H1 (cell line): ENCODE measurements around the gene BBLN. TPM values are rescaled to one million over a fixed set of nuclear protein-coding genes. Genes with fewer than 3 reads are reported as not detected.

ENCODE experiments used
- CTCF ChIA-PET: fragments of 300-600 bp; sonication (Branson Sonifier 250); formaldehyde crosslinking; loops from one replicate; lab custom pipeline; 2021; ENCODE audit not compliant: partially characterized antibody; lab: Charles Lee
- POLR2A ChIA-PET: fragments of 300-600 bp; sonication (Branson Sonifier 250); formaldehyde crosslinking; loops from one replicate; lab custom pipeline; 2021; ENCODE audit warnings: inconsistent platforms; ENCODE audit not compliant: partially characterized antibody; lab: Charles Lee
- DNase-seq, 2 experiments: peaks; one replicate each; pipeline versions ENCODE4 v3.0.0 to v3.0.0-alpha.2; 2010 to 2022; ENCODE audit warnings: low spot score in 2 of 2, low read depth in 1 of 2, mixed read lengths in 1 of 2
- FAIRE-seq: peaks from 2 replicates; lab custom pipeline; 2011; peaks lifted over from hg19 to GRCh38; lab: Jason Lieb, UNC
- H2AFZ ChIP-seq: 2 replicates; pipeline ENCODE4 v1.8.1; 2012; ENCODE audit warnings: low read length, inconsistent platforms
- H2AK5ac ChIP-seq: 2 replicates; pipeline ENCODE4 v1.6.1; 2013; ENCODE audit warnings: low read depth, low read length
- H2BK120ac ChIP-seq: replicated peaks from 2 replicates; pipeline ENCODE3; 2013; ENCODE audit warnings: low read depth, low read length, inconsistent platforms
- H2BK12ac ChIP-seq: 2 replicates; pipeline ENCODE4 v1.6.1; 2013; ENCODE audit warnings: low read depth, low read length
- H2BK15ac ChIP-seq: 2 replicates; pipeline ENCODE4 v1.6.1; 2013; ENCODE audit warnings: low read length
- H2BK20ac ChIP-seq: 2 replicates; pipeline ENCODE4 v1.6.1; 2013; ENCODE audit warnings: low read length
- H2BK5ac ChIP-seq: 2 replicates; pipeline ENCODE4 v1.6.1; 2013; ENCODE audit warnings: low read depth, low read length
- H3K14ac ChIP-seq: 2 replicates; pipeline ENCODE4 v1.6.1; 2013; ENCODE audit warnings: inconsistent platforms; ENCODE audit not compliant: insufficient read length
- H3K18ac ChIP-seq: 2 replicates; pipeline ENCODE4 v1.6.1; 2013; ENCODE audit warnings: low read length; ENCODE audit errors: extremely low read depth
- H3K23ac ChIP-seq: 2 replicates; pipeline ENCODE4 v1.6.1; 2013; ENCODE audit warnings: inconsistent platforms; ENCODE audit not compliant: insufficient read length
- H3K23me2 ChIP-seq: 2 replicates; pipeline ENCODE4 v1.6.1; 2013; ENCODE audit warnings: low read depth, low read length
- H3K27ac ChIP-seq: 2 replicates; pipeline ENCODE4 v1.6.1; 2011; ENCODE audit warnings: low read depth, low read length, inconsistent platforms
- H3K27me3 ChIP-seq, 4 experiments: replicated peaks in 1 of 4; 1 replicate in 1 of 4; 2 replicates in 3 of 4; pipeline versions ENCODE4 v1.6.1 to v1.8.1; 2011 to 2013; ENCODE audit warnings: low read length in 3 of 4, mild to moderate bottlenecking in 3 of 4, inconsistent platforms in 2 of 4, mixed read lengths in 2 of 4, moderate library complexity in 1 of 4; ENCODE audit not compliant: control insufficient read depth in 3 of 4, insufficient read depth in 3 of 4; ENCODE audit errors: extremely low read depth in 1 of 4
- H3K36me3 ChIP-seq, 4 experiments: 2 replicates each; pipeline versions ENCODE4 v1.6.1 to v1.8.1; 2011 to 2013; ENCODE audit warnings: mild to moderate bottlenecking in 4 of 4, low read length in 3 of 4, moderate library complexity in 2 of 4, control low read depth in 1 of 4, inconsistent platforms in 1 of 4; ENCODE audit not compliant: insufficient read depth in 4 of 4, control insufficient read depth in 2 of 4
- H3K4ac ChIP-seq: replicated peaks from 2 replicates; pipeline ENCODE3; 2013; ENCODE audit warnings: low read length, low read depth, mixed read lengths, inconsistent platforms; ENCODE audit not compliant: insufficient read length
- H3K4me1 ChIP-seq, 4 experiments: replicated peaks in 1 of 4; 1 replicate in 1 of 4; 2 replicates in 3 of 4; pipeline versions ENCODE4 v1.6.1 to v1.8.1; 2011 to 2013; ENCODE audit warnings: low read length in 3 of 4, inconsistent platforms in 2 of 4, mixed read lengths in 1 of 4; ENCODE audit not compliant: insufficient read depth in 4 of 4, control insufficient read depth in 3 of 4
- H3K4me2 ChIP-seq, 2 experiments: 2 replicates each; pipeline versions ENCODE4 v1.6.1 to v1.8.1; 2011 to 2013; ENCODE audit warnings: low read depth in 2 of 2, low read length in 2 of 2, control low read depth in 1 of 2, inconsistent platforms in 1 of 2, mild to moderate bottlenecking in 1 of 2; ENCODE audit not compliant: insufficient read depth in 1 of 2
- H3K4me3 ChIP-seq, 4 experiments: fragments of 200-600, 300-600 bp in 1 of 4; sonication (generic), shearing (Covaris generic), sonication (Bioruptor Twin) in 1 of 4; 2 replicates each; pipeline versions ENCODE4 v1.5.1 to v1.8.1; 2011 to 2016; ENCODE audit warnings: low read length in 4 of 4, low read depth in 3 of 4, control low read depth in 2 of 4, inconsistent platforms in 2 of 4, mild to moderate bottlenecking in 2 of 4, mixed read lengths in 1 of 4, moderate library complexity in 1 of 4; ENCODE audit not compliant: insufficient read depth in 2 of 4; ENCODE audit errors: extremely low read depth in 1 of 4
- H3K56ac ChIP-seq: replicated peaks from 2 replicates; pipeline ENCODE3; 2013; ENCODE audit warnings: low read depth, mild to moderate bottlenecking, mixed read lengths, low read length, inconsistent platforms; ENCODE audit not compliant: insufficient read length
- H3K79me1 ChIP-seq: 2 replicates; pipeline ENCODE4 v1.6.1; 2013; ENCODE audit warnings: low read depth, low read length, control low read depth
- H3K79me2 ChIP-seq, 2 experiments: 2 replicates each; pipeline versions ENCODE4 v1.6.1 to v1.8.1; 2012 to 2013; ENCODE audit warnings: low read length in 2 of 2, mild to moderate bottlenecking in 2 of 2, inconsistent platforms in 1 of 2; ENCODE audit not compliant: insufficient read depth in 2 of 2, control insufficient read depth in 1 of 2
- H3K9ac ChIP-seq, 4 experiments: replicated peaks in 1 of 4; 1 replicate in 1 of 4; 2 replicates in 3 of 4; pipeline versions ENCODE4 v1.6.1 to v1.8.1; 2011 to 2013; ENCODE audit warnings: low read depth in 3 of 4, low read length in 3 of 4, control low read depth in 2 of 4, mild to moderate bottlenecking in 2 of 4, moderate library complexity in 2 of 4, inconsistent platforms in 1 of 4; ENCODE audit errors: extremely low read depth in 1 of 4
- H3K9me3 ChIP-seq, 2 experiments: 2 replicates each; pipeline versions ENCODE4 v1.6.1 to v1.8.1; 2012 to 2013; ENCODE audit warnings: mild to moderate bottlenecking in 2 of 2, moderate library complexity in 2 of 2, control low read depth in 1 of 2, inconsistent platforms in 1 of 2, low read depth in 1 of 2, low read length in 1 of 2, mixed read lengths in 1 of 2; ENCODE audit not compliant: insufficient read depth in 2 of 2
- H4K20me1 ChIP-seq, 2 experiments: replicated peaks in 1 of 2; 2 replicates each; pipeline versions ENCODE3 to v1.8.1; 2011 to 2013; ENCODE audit warnings: inconsistent platforms in 2 of 2, low read length in 2 of 2, mild to moderate bottlenecking in 1 of 2; ENCODE audit not compliant: insufficient read depth in 2 of 2, control insufficient read depth in 1 of 2
- H4K5ac ChIP-seq: 2 replicates; pipeline ENCODE4 v1.6.1; 2013; ENCODE audit warnings: low read length, low read depth, mixed read lengths, inconsistent platforms; ENCODE audit not compliant: insufficient read length
- H4K8ac ChIP-seq: 2 replicates; pipeline ENCODE4 v1.8.0; 2013; ENCODE audit warnings: mild to moderate bottlenecking, moderate library complexity, low read length, inconsistent platforms; ENCODE audit not compliant: insufficient read depth; ENCODE audit errors: extremely low read depth
- H4K91ac ChIP-seq: replicated peaks from 2 replicates; pipeline ENCODE3; 2013; ENCODE audit warnings: low read length, mixed read lengths, inconsistent platforms; ENCODE audit not compliant: insufficient read length
- ATF2 ChIP-seq: IDR thresholded peaks from 2 replicates; pipeline ENCODE4 v1.6.1; 2012; ENCODE audit warnings: low read length, inconsistent platforms
- BCL11A ChIP-seq, 2 experiments: IDR thresholded peaks; one replicate each; pipeline ENCODE4 v1.6.1; 2011; ENCODE audit warnings: low read depth in 2 of 2, low read length in 2 of 2, mild to moderate bottlenecking in 2 of 2
- KDM4A ChIP-seq: IDR thresholded peaks from one replicate; pipeline ENCODE4 v1.7.1; 2012; ENCODE audit warnings: low read depth, mild to moderate bottlenecking, moderate library complexity, low read length, inconsistent platforms; ENCODE audit not compliant: severe bottlenecking
- NRF1 ChIP-seq: IDR thresholded peaks from 2 replicates; pipeline ENCODE4 v1.6.1; 2011; ENCODE audit warnings: mild to moderate bottlenecking, low read depth, low read length, improper control_type of control experiment
- RFX5 ChIP-seq: IDR thresholded peaks from 2 replicates; pipeline ENCODE4 v1.6.1; 2011; ENCODE audit warnings: low read depth, low read length, improper control_type of control experiment, borderline replicate concordance
- SAP30 ChIP-seq: fragments of 300-600 bp; sonication (generic); IDR thresholded peaks from 2 replicates; pipeline ENCODE4 v1.7.1; 2012; ENCODE audit warnings: low read length, moderate library complexity, mild to moderate bottlenecking, inconsistent platforms; ENCODE audit not compliant: insufficient read depth, insufficient replicate concordance
- SP2 ChIP-seq: IDR thresholded peaks from 2 replicates; pipeline ENCODE4 v1.6.1; 2012; ENCODE audit warnings: mild to moderate bottlenecking, low read length, inconsistent platforms
- SUZ12 ChIP-seq: fragments of 200-600 bp; sonication (generic); IDR thresholded peaks from 2 replicates; pipeline ENCODE4 v1.6.1; 2012; ENCODE audit warnings: mild to moderate bottlenecking, inconsistent platforms, low read length, moderate library complexity, mixed read lengths
- TAF1 ChIP-seq: IDR thresholded peaks from 2 replicates; pipeline ENCODE4 v1.6.1; 2011; ENCODE audit warnings: mild to moderate bottlenecking, low read depth, low read length
- WGBS, 2 experiments: shearing (Covaris generic) in 1 of 2; methylation state at CpG; one replicate each; pipeline versions ENCODE4 v1.1.6 to v1.1.7; 2013 to 2015; ENCODE audit warnings: low lambda C conversion rate in 2 of 2, mixed read lengths in 2 of 2, inconsistent platforms in 1 of 2, low coverage in 1 of 2, missing lambda C conversion rate in 1 of 2; ENCODE audit not compliant: insufficient replicate concordance in 2 of 2, insufficient coverage in 1 of 2, insufficient read length in 1 of 2; ENCODE audit errors: extremely low coverage in 1 of 2, missing lambda C conversion rate in 1 of 2; 5-methylcytosine and 5-hydroxymethylcytosine counted together
- polyA plus RNA-seq, 7 experiments: library from polyadenylated mRNA; depleted of rRNA in 3 of 7; stranded (reverse) in 5 of 7; unstranded in 2 of 7; fragments of >200 nt in 5 of 7; fragments of 200-250 nt in 2 of 7; gene quantifications; 1 replicate in 5 of 7; 2 replicates in 1 of 7; 4 replicates in 1 of 7; pipeline versions ENCODE4 v1.2.1 to v1.2.3, GENCODE V29; 2011 to 2013; ENCODE audit warnings: missing spikeins in 2 of 7, mixed read lengths in 2 of 7
- total RNA-seq: library from RNA; stranded (reverse); fragmentation: NEBNext Ultra II Directional; extraction: Animal tissue kit (Norgen Biotek cat#: 25700); gene quantifications from 2 replicates; pipeline ENCODE4 v1.2.1, GENCODE V29; 2021

BBLN gene
- total and polyA plus RNA-seq, 2 of the 8 experiments (the other 6 are each of a cell fraction or from before 2014, with no cell fraction given), result 63.1 to 164 TPM

- no peak overlapping the region for H3K56ac ChIP-seq
- H3K14ac ChIP-seq, result no peak overlapping the region
- H3K9me3 ChIP-seq, result no peaks in the 10 kb centered on the region
- H3K4me2 ChIP-seq, result no peak overlapping the region
- H2AK5ac ChIP-seq, result no peak overlapping the region
- H3K79me2 ChIP-seq, result no peaks in the 10 kb centered on the region
- no peaks in the 10 kb centered on the region for H4K20me1 ChIP-seq
- ChIA-PET CTCF (interaction anchor here (0.6 to 2.7 kb wide), 3 partner anchors 9 to 40 kb away, joined by 3 to 14 read pairs (median 12); no protein-coding TSS in a partner anchor), POLR2A (interaction anchor here (1.4 to 1.5 kb wide), 2 partner anchors 9 to 21 kb away, joined by 3 read pairs; no protein-coding TSS in a partner anchor)
- H3K36me3 ChIP-seq, result no peaks in the 10 kb centered on the region
- no peak overlapping the region for H2BK15ac ChIP-seq
- no peak overlapping the region for H2BK20ac ChIP-seq
- H2BK120ac ChIP-seq, result no peak overlapping the region
- no peak overlapping the region for H2BK5ac ChIP-seq
- no peak overlapping the region for H2BK12ac ChIP-seq
- no peaks in the 10 kb centered on the region for H3K27me3 ChIP-seq
- H3K18ac ChIP-seq, result no peak overlapping the region
- H2AFZ ChIP-seq, result no peak overlapping the region
- no peak overlapping the region for H3K27ac ChIP-seq
- H3K9ac ChIP-seq, result no peak overlapping the region
- no peaks in the 10 kb centered on the region for H3K4me1 ChIP-seq
- H4K5ac ChIP-seq, result no peak overlapping the region
- 89% methylated on average over 3 of the region's 3 CpGs; no CpG with 5 or more reads in 1 of the 2 experiments for WGBS, 2 experiments
- H3K4me3 ChIP-seq, result no peak overlapping the region
- DNase-seq, result no peak
- no peak overlapping the region for H3K23ac ChIP-seq
- H3K79me1 ChIP-seq, result no peaks in the 10 kb centered on the region
- no peak for FAIRE-seq
- H4K91ac ChIP-seq, result no peak overlapping the region
- no peaks in the 10 kb centered on the region for H3K23me2 ChIP-seq
- no peak overlapping the region for H3K4ac ChIP-seq
- no peak overlapping the region for H4K8ac ChIP-seq
- no peak for TF ChIP-seq BCL11A (IDR thresholded peaks at IDR 0.05; ENCODE audit: low read depth in 2 of 2, low read length in 2 of 2)
- TF ChIP-seq SUZ12, result no peak
- no peak for TF ChIP-seq NRF1
- TF ChIP-seq ATF2, result no peak
- no peak for TF ChIP-seq RFX5
- TF ChIP-seq TAF1, result no peak
- no peak for TF ChIP-seq KDM4A
- no peak for TF ChIP-seq SAP30
- TF ChIP-seq SP2, result no peak
These were observed 18.5 kb upstream of the BBLN start for GRCh38 chr9:128141604-128142003.
